GM10248 (cell line): ENCODE data around the gene RINL.

Experiments
- CTCF ChIA-PET: fragments of 300-600 bp; sonication (Branson Sonifier 250); formaldehyde crosslinking; extraction: SDS; loops from one replicate; lab custom pipeline; 2021; ENCODE audit warnings: antibody characterized with exemption; lab: Yijun Ruan, JAX
- POLR2A ChIA-PET: fragments of 350-650 bp; sonication (Branson Sonifier 250); formaldehyde crosslinking; extraction: SDS; loops from one replicate; lab custom pipeline; 2020; ENCODE audit warnings: antibody characterized with exemption; lab: Yijun Ruan, JAX
- DNase-seq: peaks from one replicate; pipeline ENCODE4 v3.0.0; 2012; ENCODE audit errors: extremely low spot score
- TF ChIP-seq, protein P1 (sequence below): IDR thresholded peaks from 2 replicates; pipeline ENCODE4 v1.5.1; 2012; ENCODE audit warnings: mild to moderate bottlenecking, low read depth; ENCODE audit errors: extremely low read depth, missing control alignments, control extremely low read depth

Gene RINL

DNA sequence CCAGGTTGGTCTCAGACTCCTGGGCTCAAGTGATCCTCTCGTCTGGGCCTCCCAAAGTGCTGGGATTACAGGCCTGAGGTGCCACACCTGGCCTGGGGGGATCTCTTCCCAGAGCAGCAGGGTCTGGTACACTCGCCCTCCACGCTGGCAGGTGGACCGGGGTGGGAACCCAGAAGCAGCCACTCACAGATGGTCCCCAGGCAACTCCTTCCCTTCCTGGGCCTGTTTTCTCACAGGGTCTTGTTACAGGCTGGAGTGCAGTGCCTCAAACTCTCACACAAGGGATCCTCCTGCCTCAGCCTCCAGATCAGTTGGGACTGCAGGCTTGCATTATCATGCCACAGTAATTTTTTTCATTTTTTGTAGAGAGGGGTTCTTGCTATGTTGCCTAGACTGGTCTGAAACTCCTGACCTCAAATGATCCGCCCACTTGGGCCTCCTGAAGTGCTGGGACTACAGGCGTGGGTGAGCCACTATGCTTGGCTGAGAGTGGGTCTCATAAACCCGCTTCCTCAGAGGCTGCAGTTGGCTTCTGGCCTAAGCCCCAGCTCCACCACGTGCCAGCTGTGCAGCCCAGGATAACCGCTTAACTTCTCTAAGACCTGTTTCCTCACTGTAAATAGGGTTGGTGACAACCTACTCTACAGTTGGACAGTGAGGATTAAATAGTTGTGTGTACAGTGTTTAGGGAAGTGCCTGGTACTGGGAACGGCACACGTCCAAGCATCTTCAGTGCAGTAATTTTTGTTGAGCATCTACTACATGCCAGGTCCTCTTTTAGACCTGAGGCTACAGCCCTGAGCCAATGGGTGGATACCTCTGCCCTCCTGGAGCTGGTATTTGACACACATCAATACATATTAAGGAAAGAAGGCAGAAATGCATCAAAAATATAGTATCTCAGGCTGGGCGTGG, 34.8 kb upstream of the RINL start:
- CTCF ChIA-PET = interaction anchor here (0.7 to 5.0 kb wide), 6 partner anchors 8 to 369 kb away, joined by 3 to 31 read pairs (median 4); partner anchors contain the start of genes MRPS12 and SARS2
- no peak for DNase-seq
- POLR2A ChIA-PET = no interaction called here
- TF ChIP-seq, protein P1, sequence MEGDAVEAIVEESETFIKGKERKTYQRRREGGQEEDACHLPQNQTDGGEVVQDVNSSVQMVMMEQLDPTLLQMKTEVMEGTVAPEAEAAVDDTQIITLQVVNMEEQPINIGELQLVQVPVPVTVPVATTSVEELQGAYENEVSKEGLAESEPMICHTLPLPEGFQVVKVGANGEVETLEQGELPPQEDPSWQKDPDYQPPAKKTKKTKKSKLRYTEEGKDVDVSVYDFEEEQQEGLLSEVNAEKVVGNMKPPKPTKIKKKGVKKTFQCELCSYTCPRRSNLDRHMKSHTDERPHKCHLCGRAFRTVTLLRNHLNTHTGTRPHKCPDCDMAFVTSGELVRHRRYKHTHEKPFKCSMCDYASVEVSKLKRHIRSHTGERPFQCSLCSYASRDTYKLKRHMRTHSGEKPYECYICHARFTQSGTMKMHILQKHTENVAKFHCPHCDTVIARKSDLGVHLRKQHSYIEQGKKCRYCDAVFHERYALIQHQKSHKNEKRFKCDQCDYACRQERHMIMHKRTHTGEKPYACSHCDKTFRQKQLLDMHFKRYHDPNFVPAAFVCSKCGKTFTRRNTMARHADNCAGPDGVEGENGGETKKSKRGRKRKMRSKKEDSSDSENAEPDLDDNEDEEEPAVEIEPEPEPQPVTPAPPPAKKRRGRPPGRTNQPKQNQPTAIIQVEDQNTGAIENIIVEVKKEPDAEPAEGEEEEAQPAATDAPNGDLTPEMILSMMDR = no peak

DNA sequence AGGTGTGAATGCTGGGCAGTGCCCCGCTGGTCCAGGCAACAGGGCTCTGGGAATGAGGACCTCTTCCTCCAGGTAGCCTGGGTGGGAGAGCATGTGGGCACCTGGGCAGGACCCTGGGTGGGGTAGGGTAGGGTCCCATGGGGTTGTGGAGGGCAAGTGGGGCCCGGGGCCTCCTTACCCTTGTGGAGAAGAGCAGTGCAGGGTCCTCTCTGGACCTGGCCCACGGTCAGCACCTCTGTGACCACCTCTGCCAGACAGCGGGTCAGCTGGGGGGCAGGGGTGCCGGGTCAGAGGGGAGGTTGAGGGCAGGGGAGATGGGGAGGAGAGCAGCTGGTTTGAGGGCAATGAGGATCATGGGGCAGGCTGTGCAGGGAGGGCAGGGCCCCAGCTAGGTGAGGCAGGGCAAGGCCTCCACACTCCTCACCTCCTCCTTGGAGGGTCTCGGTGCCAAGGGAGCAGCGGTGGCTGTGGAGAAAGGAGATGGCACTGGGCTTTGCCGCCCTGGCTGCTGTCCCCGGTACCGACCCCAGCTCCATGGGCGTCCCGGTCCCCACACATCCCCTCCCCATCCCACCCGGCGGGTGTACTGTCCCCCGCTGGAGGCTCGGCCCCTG, 33.4 kb upstream of the RINL start:
- POLR2A ChIA-PET = no interaction called here
- CTCF ChIA-PET = interaction anchor here (1.3 to 5.0 kb wide), 3 partner anchors 19 to 276 kb away, joined by 3 to 31 read pairs (median 10); partner anchors contain the start of genes MRPS12 and SARS2
- TF ChIP-seq, protein P1 = no peak
- no peak for DNase-seq

- TF ChIP-seq, protein P1 = no peak
- no peak for DNase-seq
- ChIA-PET POLR2A (no interaction called here), CTCF (no interaction called here)
Observed at GRCh38 chr19:38910488-38910887, 32.4 kb upstream of the RINL start.

GRCh38 chr19:38908911-38909310, 30.8 kb upstream of the RINL start:
- ChIA-PET CTCF (interaction anchor here (3.4 kb wide), 1 partner anchor 21 kb away, joined by 22 read pairs; the partner anchor contains the start of genes MRPS12 and SARS2), POLR2A (no interaction called here)
- no peak for DNase-seq
- TF ChIP-seq, protein P1 = no peak

GRCh38 chr19:38907670-38908069, 29.6 kb upstream of the RINL start:
- POLR2A ChIA-PET = interaction anchor here (0.6 kb wide), 1 partner anchor 51 kb away, joined by 3 read pairs; no protein-coding TSS in a partner anchor
- CTCF ChIA-PET = interaction anchor here (3.4 kb wide), 1 partner anchor 23 kb away, joined by 22 read pairs; the partner anchor contains the start of genes MRPS12 and SARS2
- TF ChIP-seq, protein P1 = no peak
- DNase-seq = no peak

GRCh38 chr19:38907227-38907626, 29.2 kb upstream of the RINL start:
- DNase-seq = no peak
- POLR2A ChIA-PET = no interaction called here
- CTCF ChIA-PET = interaction anchor here (1.2 to 3.4 kb wide), 2 partner anchors 19 to 23 kb away, joined by 3 to 22 read pairs; partner anchors contain the start of genes MRPS12 and SARS2
- TF ChIP-seq, protein P1 = no peak
